ENCODE data around the gene KSR1.
"Not testable (repeated sequence)": the region's sequence is repeated elsewhere in the genome, so short reads cannot be mapped to it uniquely, and the experiment has no call there.

The KSR1 gene

GRCh38 chr17:27621942-27622559 is 165.8 kb downstream of the KSR1 start:
- DNase-seq = no peak

GRCh38 chr17:27622986-27623385 is 166.7 kb downstream of the KSR1 start:
- DNase-seq = no peak

DNA sequence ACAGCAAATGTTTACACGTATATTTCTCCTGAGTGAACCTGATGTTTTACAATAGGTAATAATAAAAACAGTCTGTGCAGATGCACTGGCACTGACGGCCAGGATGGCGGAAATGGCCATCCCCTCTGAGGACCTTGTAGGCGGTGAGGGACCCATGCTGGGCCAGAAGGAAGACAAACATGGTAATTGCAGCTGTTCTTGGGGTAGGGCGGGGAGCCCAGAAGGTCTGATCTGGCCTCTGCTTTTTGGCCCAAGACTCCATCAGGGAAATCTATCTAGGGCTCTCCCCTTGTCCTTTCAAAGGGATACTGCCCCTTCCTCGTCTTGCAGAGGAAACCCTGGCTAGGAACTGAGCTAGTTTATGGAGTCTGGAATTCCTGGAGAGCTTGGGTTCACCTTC is 167.4 kb downstream of the KSR1 start:
- no peak for DNase-seq

DNA sequence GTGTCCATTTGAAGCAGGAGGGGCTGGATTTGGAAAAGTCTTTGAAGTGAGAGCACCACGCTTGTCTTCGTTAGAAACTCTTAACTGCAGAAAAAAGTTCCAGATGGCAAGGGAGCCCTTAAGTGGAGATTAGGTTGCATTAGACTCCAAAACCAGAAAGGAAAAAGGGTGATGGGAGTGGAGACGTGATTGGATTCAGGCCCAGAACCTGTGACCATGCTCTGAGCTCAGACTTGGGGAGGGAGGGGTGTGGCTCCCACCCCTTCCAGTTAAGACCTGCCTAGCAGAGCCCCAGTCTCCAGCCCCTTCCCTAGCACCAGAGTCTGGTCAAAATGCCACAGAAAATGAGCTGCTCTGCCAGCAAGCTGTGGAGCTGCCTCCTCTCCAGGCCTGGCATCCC is 168.3 kb downstream of the KSR1 start:
- DNase-seq = no peak

DNA sequence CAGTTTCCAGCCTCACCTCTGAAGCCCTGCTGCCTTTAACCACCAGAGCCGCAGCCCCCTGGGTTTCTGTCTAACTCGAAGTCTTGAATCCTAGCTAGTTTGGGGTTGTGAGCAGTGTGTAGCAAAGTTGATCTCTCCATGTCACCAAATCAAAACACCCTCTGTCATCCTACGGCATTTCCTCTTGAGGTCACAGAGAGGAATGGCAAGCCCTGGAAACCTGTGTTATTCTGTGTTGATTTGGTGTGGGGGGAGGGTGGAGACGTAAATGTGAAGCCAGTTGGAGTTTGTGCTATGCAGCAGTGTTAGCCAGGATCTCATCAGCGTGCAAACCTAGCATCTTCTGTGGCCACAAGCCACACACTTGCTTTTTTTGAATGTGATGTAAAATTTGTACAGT is 169.6 kb downstream of the KSR1 start:
- no peak for DNase-seq

DNA sequence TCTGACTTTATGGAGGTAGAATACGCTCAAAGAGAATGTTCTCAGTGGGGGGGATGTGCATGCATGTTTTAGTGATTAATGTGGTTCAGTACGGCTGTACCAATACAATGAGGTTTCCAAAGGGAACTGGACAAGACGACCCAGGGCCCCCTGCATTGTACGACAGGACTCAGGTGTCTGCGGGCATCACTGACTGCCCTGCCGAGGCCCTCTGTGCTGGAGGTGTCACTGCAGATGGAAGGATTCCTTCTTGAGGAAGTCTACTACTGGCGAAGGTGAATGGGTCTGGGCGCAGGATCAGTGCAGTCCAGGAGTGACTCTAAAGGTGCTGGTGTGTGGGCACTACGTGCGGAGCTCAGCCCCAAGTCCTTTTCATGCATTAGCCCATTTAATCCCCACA is 171.3 kb downstream of the KSR1 start:
- DNase-seq = no peak

- no peak for DNase-seq
Observed at GRCh38 chr17:27628376-27628775, 172.1 kb downstream of the KSR1 start.

- DNase-seq = not testable (repeated sequence)
Observed at GRCh38 chr17:27629260-27629659, 173.0 kb downstream of the KSR1 start.

DNA sequence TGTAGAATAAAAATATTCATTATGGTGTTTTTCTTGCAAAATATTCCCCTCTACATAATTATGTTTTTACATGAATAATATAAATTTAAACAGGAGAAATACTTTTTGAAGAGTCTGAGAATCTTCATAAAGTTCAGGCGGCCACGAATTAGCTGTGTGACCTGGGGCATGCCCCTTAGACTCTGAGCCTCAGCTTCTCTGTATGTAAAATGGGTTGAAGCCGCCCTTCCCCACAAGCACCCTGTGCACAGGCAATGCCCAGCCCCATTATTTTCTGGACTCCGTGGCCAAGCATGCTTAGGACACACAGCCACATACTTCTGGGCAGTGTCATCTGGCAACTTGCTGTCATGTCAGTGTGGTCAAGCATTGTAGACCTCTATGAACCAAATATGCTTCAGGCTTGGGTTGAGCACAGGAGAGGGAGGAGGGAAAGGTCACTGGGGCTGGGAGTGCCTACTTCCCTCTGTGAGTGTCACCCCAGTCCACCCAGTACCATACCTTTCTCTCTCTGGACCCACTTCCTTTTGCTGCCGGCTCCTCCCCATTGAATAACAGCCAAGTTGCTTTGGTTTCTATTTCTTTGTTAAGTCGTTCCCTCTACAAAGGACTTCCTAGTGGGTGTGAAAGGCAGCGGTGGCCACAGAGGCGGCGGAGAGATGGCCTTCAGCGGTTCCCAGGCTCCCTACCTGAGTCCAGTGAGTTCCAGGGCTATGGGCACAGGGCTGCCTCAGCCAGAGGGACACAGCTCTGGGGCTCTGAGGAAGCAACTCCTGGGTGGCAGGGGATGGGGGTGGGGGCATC is 174.6 kb downstream of the KSR1 start, which contains the start of gene LGALS9:
LGALS9 (plus strand) TSS at position 582 of the 804 bp plus-strand sequence; CDS start at position 660, 78 bp downstream.
- peak; percentile 74 to 85 (median 77) for DNase-seq

GRCh38 chr17:27631411-27631760 is 175.1 kb downstream of the KSR1 start:
- peak; percentile 51 to 73 (median 71) for DNase-seq

DNA sequence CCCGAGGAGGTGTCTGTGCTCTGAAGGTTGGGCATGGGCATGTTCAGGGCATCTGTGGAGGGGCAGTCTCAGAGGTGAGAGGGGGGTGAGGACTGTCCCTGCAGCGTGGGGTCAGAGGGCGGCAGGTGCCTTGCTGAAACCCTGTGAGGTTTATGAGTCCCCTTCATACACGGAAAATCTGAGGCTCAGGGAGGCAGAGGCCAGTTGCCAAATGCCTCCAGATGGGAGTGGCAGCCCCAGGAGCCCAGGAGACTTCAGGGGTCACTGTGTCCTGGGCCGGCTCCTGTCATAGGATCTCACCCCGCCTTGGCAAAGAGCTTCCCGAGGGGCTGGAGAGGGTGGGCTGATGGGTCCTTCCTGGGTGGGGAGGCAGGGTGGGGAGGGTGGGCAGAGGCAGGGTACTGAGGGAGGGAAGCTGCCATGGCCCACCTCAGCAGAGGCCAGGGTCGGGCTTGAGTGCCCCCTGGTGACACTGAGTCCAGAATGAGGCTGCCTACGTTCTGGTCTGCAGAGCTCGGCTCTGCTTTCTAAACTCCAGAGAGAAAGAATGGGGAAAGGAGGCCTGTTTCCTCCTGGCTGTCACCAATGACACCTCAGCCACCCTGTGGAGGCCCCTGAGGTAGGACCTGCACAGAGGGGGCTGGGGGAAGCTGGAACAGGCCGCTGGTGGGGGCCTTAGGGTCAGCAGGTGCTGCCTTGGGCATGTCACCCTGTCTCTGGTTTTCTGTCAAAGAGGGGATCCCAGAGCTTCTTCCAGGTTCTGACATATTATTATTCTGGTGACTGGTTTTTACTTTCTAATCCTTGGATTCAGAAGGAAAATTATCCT is 175.9 kb downstream of the KSR1 start:
- peak in 3 of 4 experiments; percentile 21 to 51 (median 42) for DNase-seq

- DNase-seq = peak; percentile 89 to 96 (median 92)
Observed at GRCh38 chr17:27632766-27633165, 176.5 kb downstream of the KSR1 start.

GRCh38 chr17:27633312-27634025 is 177.2 kb downstream of the KSR1 start:
- peak in 3 of 4 experiments; percentile 10 to 41 (median 36) for DNase-seq

DNA sequence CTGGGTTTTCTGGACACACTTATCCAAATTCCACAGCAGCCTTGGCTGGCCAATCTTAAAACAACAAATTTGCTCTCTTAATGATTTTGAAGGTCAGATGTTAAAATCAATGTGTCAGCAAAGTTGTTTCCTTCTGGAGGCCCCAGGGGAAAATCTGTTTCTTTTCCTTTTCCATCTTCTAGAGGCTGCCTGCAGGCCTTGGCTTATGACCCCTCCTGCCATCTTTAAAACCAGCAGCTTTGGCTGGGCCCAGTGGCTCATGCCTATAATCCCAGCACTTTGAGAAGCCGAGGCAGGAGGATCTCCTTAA is 177.7 kb downstream of the KSR1 start:
- peak in 1 of 4 experiments; percentile 21 for DNase-seq

GRCh38 chr17:27634776-27635175 is 178.5 kb downstream of the KSR1 start:
- peak in 2 of 4 experiments; percentile 50 to 51 for DNase-seq

DNA sequence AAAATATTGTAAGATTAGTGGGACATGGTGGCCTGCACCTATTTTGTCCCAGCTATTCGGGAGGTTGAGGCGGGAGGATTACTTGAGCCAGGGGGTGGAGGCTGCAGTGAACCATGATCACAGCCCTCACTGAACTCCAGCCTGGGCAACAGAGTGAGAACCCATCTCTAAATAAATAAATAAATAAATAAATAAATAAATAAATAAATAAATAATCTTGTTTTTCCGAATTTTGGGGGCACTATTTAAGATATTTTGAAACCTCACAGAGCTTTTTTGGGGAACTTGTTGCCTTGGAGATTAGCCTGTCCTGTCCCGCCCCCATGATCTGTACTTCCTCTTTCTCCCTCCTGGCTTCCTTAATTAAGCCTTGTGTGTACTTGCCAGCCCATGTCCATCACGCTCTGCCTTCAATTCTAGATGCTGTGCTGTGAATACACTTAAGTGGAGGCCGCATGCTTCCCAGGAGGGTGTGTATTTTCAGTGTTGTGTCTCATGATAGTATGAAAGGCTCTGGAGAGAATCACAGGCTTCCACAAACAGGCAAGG is 179.1 kb downstream of the KSR1 start:
- DNase-seq = peak; percentile 84 to 92 (median 91)

GRCh38 chr17:27636005-27636520 is 179.8 kb downstream of the KSR1 start:
- DNase-seq = not testable (repeated sequence)

DNA sequence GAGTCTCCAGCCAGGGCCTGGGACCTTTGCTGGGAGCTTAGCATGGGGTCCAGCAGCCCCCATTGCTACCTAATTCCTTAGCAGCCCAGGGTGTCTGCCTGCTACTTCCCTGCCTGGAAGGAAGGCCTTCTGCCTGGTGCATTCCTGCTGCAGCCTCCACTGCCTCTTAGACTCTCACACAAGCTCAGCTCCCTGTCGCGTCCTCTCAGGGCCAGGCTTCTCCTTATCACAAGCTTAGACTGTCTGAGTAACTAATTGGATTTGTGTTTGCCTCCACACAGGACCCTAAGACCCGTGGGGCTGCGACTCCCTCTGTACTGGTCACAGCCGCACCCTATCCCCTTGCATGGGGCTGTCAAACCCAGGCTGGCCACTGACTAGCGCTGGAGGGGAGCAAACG is 181.6 kb downstream of the KSR1 start:
- not testable (repeated sequence) for DNase-seq

GRCh38 chr17:27638415-27638914 is 182.2 kb downstream of the KSR1 start:
- DNase-seq = peak in 2 of 4 experiments; percentile 31 to 35

GRCh38 chr17:27640790-27641189 is 184.5 kb downstream of the KSR1 start:
- DNase-seq = no peak

- no peak for DNase-seq
Observed at GRCh38 chr17:27644586-27644985, 188.3 kb downstream of the KSR1 start.

- not testable (repeated sequence) for DNase-seq
Observed at GRCh38 chr17:27645621-27646020, 189.4 kb downstream of the KSR1 start.
